ENCODE measurements around the gene PCNA.

PCNA gene

DNA sequence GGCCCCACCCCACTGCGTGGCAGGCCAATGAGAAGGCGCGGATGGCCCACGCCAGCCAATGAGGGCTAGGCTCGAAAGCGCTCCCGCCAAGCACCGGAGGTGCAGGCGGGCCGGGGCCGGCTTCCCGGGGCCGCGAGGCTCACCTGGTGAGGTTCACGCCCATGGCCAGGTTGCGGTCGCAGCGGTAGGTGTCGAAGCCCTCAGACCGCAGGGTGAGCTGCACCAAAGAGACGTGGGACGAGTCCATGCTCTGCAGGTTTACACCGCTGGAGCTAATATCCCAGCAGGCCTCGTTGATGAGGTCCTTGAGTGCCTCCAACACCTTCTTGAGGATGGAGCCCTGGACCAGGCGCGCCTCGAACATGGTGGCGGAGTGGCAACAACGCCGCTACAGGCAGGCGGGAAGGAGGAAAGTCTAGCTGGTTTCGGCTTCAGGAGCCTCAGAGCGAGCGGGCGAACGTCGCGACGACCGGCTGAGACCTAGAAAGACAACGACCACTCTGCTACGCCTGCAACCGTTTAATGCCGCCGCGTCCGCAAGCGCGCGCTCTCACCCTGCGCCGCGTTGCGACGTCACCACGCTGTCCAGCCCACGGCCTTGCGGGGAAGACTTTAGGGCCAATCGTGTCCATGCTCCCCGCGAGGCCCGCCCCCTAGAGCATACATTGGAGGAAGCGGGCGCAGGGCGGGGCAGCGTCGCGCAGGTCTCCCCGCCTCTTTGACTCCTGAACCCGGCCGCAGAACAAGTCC, at the start of gene PCNA:
Gene PCNA (minus strand): TSS at position 524 of the 750 bp plus-strand sequence. CDS start 160 bp downstream, at position 364.
- DNase-seq, result peak; percentile 93 to 94

DNA sequence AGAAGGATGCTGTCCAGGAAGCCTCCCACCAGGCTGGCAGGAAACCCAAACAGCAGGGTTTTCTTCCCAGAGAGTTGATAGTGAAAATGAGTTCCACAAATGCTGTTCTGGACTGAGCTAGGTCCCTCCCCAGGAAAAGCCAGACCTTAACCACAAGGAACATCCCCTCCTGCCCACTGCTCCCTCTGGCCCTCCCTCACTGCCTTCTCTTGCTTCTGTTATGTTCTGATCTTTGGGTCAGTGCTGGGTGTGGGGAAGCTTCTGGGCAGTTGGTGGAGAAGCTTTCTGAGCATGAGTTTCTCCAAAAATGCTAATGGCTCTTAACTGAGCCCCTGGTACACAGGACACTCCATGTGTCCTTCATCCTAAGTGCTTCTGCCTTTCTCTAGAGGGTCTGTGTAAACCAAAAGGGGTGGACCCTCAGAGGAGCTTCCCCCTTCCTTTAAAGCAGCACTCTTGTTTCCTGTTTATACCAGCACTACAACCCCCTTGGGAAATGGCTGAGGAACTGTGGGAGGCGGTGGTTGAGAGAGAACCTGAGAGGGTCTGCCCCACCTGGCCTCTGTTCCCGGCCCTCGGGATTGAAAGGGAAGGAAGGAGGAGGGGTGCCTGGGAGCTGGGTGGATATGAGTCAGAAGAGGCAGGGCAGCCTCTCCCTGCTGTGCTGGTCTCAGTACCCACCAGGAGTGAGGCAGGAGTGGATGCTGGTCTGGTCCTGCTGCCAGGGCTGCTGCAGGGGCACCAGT, 49.1 kb upstream of the PCNA start:
- DNase-seq, result no peak

DNA sequence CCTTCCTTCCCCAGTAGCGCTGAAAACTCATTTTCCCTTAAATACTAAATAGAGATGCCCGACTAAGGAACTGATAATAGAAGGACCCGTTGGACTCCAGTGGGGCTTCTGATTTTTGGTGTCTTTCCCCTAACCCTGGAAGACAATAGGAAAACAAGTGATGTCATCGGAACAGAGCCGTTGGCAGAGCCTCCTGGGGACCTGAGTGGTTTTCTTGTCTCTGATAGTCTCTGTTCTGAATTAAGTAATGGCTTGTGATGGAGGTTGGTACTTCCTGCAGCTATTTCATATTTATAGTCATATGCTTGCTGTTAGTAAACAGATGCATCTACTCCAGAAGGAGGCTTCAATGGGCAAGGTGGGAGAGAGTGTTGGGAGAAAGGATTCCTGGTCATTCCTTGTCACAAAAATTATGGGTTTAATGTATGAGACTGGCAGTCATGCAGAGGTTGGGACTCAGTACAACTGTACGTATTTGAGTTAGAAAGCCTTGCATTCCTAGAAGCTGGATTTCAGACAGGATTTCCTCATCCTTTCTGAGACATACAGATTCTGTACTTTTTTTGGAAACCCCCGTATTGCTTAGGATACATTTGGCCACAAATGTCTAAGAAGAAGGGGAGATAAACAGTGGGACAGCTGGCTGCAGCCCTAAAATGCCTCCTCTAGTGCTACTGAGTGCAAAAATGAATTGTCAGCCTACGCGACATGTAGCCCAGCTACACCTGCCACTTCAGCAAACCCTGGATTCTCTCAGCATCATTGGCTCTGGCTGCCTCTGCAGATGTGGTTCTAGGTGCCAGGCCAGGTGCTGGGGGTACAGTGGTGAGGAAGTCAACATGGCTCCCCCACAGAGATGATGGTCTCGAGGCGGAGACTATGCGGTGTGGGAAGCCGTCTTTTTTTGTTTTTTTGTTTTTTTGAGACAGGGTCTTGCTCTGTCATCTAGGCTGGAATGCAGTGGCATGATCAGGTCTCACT, 45.2 kb upstream of the PCNA start:
- DNase-seq, result no peak

DNA sequence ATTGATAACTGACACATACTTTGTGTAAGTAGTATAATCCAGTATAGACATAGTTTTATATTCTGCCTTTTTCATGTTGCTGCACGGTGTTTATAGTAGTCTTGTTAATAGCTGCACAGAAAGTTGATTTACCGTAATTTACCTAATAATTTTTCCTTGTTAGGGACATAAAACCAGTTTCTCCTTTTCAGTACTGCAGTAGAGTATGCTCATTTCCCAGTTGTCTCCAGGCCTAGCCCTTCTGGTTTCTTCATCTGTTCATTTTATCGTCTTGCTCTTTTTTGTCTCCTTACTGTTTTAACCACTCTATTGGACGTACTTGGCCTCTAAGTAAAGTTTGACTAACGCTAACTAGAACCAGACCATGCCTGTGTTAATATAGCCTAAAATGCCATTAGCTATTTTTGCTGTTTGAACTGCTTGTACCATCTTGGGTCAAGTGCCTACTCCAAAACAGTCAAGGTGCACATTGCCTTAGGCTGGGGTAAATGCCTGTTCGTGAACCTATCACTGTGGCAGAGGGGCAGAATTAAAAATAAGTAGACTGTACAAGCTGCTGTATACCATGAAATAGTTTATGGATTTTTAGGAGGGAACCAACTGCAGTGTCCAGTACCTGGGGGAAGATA, 41.9 kb upstream of the PCNA start:
- DNase-seq, result no peak

DNA sequence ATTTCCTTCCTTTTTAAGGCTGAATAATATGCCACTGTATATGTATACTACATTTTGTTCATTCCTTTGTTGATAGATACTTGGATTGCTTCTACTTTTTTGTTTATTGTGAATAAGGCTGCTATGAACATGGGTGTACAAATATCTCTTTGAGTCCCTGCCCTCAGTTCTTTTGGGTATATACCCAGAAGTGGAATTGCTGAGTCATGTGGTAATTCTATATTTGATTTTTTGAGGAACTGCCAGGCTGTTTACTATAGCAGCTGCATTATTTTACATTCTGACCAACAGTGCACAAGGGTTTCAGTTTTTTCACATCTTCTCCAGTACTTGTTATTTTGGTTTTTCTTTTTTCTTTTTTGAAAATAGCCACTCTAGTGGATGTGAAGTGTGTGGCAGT, 41.1 kb upstream of the PCNA start:
- DNase-seq, result no peak

DNA sequence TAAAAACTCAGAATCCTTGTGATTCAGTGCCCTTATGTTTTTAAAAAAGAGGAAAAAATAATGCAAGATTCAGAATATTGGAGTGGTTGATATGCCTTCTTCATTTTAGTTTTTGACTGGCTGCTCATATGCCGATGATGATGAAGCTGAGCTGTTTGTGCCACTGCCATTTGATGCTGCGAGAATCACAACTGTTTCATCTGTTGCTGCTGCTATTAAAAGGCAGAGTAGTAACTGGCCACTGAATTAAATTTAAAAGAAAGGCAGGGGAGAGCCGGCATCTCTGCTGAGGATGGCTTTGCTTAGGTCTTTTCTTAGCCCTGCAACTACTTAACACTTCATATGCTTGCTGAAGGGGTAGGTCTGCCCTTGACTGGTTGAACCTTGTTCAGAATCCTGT, 40.2 kb upstream of the PCNA start:
- no peak for DNase-seq

DNA sequence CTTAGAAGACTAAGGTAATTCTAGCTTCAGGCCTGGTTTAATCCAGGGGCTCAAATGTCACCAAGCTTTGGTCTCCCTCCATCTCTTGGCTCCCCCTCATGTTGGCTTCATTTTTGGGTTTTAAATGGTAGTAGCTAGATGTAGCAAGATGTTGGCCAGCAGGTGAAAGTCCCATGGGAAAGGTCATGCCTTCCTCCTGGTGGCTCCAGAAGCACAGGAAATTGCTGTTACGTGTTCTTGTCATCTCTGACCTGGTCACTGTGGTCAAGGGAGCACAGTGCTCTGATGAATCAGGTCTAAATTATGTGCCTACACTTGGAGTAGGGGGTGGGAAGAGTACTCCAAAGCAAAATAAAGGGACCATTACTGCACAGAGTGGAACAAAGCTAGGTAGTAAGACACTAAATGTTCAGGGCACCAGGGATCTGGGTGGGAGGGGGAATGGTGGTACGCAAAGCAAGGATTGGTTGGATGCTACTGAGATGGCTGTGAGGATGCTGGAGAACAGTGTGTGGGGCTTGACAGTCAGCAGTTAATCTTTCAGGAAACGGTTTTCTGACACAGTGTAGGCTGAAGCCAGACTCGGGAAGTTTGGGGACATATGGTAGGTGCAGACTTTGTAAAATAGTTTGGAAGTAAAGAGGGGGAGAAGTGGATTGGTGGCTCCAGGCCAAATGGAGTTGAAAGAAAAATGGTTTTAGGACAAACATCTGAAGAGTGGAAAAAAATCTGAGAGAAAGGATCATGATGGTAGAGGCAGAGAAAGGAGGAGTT, 37.1 kb upstream of the PCNA start:
- no peak for DNase-seq

DNA sequence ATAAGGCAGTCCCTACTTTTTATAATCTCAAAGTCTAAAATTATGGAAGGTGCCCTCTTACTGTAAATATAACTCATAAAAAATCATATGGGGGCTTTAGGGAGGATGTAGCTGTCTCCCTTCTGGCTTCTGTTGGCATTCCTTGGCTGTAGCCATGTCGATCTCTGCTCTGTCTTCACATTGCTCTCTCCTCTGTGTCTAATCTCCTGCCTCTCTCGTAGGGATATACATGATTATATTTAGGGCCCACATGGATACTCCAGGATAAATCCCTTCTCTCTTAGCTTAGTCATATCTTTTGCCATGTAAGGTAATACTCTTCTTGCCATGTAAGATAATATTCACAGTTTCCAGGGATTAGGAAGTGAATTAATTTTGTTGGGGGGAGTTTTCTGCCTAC, 35.6 kb upstream of the PCNA start:
- no peak for DNase-seq

DNA sequence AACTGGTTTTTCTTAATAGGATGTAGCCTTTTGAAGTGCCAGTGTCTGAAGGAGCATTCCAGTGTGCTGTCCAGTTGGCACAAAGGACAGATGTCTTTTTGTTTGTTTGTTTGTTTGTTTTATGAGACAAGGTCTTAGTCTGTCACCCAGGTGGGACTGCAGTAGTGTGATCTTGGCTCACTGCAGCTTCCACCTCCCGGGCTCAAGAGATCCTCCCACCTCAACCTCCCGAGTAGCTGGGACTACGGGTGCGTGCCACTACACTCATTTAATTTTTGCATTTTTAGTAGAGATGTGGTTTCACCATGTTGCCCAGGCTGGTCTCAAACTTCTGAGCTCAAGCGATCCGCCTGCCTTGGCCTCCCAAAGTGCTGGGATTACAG, 34.8 kb upstream of the PCNA start:
- no peak for DNase-seq

DNA sequence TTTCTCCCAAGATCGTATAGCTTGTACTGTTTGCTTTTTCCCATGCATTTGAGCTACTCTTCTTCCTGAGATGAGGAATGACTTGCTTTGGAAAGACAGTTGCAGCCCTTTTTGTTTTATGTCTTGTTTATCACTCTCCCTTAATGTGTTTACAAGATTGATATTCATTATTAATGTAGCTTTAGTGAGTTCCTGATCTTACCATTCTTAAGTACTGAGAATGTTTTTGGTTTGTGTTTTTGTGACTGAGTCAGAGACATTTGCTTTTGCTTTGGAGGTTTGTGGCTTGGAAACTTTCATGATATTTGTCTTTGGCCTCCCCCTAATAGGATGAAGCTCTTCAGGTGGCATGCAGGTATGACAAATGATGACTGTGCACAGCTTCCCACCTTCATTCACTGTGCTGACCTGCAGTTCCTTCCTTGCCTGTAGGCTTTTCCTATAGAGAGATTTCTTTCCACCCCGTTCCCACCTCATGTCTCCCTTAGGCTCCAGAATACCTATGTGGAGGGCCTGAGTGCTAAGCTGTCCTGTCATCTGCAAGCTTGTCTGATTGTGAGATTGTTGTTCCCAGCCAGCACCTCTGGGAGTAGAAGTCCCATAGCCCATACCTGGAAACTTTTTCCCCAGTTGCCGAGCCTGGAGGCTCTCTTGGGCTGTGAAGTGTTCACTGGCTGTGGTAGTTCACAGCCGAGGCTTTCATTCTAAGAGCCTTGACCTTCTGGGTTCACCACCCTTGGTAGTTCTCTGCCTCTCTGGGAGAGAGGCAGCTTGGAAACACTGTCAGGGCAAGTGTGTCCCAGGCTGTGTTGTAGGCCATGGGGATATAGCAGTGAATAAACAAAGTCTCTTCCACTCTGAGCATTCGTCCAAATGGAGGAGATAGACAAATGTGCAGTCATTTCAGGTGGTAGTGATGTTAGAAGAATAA, 34.1 kb upstream of the PCNA start:
- no peak for DNase-seq

DNA sequence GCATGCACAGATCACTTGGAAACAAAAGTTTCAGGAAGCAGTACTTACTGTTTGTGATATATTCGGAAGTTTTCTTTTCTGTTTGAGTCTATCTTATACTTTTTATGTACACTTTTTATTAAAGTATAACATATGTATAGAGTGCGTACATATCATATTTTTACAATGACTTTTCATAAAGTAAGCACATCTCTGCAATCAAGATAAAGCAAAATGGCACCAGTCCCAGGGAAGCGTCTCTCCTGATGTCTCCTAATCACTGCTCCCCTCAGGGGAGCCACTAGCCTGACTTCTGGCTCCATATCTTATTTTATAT, 33.4 kb upstream of the PCNA start:
- no peak for DNase-seq

DNA sequence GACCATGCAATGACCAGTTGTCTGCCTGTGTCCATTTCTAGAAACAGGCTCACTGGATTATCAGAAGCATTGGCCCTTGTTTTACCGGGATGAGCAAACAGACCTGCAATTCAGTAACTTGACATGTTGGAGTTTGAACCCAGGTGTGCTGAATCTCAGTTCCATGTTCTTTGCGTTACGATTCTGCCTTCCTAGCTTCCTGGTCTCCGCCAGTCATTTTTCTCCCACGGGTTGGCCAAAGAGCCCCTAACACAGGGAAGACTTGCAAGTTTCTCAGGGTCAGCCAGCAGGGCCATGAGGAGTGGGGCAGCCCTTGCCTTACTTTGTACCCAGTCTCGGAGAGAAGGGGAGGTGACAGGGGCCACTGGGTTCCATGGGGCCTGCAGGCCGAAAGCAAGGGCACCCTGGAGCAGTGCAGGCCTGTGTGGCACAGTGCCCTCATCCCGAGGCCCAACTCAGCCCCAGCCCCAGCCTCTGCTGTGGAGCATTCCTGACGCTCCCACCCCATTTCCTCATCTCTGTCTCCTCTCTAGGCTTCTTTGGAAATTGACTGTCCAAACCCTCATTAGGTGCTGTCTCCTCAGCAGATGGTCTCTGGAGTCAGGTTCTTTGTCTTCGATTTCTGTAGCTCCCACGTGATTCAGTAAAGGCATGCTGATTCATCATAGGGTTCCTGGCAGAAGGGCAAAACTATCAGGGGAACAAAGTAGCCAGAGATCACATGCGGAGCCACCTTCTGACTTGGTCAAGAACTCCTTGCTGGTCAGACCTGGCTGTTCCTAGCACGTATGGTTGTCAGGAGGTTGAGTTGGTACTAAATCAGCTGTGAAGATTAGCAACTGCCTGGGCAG, 30.7 kb upstream of the PCNA start:
- DNase-seq, result no peak

DNA sequence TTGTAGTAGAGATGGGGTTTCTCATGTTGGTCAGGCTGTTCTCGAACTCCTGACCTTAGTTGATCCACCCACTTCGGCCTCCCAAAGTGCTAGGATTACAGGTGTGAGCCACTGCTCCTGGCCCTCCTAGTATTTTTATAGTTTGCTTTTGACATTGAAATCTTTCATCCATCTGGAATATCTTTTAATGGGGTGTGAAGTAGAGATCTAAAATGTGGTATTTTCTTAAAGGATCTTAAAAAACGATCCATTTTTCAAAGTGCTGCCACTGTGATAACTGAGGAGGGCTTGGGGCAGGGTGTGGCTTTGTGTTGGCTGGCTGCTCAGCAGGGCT, 30.1 kb upstream of the PCNA start:
- DNase-seq, result no peak

DNA sequence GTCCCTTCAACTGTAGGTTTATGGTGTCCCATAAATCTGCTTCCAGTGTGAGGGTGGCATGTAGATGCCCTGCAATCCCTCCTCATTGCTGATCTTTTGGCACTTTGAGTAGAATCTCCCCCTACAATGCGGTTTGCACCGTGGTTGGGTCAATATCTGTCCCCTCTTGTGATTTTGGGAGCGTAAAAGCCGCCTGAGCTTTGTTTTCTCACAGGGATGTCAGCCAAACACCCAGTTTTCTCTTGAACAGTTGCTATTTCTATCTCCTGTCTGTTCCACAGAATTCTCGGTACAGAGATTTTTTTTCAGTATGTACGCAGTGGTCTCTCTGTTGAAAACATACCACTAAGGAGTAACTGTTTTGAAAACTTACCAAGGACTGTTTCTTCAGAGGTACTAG, 28.8 kb upstream of the PCNA start:
- no peak for DNase-seq

DNA sequence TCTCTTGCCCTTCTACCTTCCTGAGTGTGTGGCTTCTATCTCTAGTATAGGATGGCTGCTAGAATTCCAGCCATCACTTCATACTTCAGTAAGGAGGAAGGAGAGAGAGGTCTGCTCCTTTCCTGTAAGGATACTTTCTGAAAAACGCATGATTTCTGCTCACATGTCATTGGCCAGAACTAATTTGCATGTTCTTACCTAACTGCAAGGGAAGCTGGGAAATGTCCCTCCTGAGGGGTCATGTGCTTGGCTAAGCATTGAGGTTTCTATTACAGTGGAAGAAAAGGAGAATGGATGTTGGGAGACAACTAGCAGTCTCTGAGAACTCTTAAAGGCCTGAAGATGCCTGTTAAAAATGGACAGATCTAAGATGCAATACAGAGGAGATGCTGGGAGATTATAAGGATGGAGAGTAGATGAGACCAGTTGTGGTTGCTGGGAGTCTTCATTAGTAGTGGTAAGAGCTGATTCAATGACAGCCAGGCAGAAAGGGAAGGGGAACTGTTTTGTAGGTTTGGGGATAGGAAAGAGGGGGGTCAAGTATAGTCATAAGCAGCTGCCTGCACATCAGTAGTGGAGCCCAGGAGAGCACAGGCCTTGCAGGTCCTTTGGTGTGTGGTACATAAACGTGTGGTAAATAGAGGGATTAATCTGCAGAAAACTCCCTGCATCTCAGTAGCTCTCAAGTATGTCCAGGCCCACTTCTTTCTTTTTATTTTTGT, 27.3 kb upstream of the PCNA start:
- DNase-seq, result no peak

DNA sequence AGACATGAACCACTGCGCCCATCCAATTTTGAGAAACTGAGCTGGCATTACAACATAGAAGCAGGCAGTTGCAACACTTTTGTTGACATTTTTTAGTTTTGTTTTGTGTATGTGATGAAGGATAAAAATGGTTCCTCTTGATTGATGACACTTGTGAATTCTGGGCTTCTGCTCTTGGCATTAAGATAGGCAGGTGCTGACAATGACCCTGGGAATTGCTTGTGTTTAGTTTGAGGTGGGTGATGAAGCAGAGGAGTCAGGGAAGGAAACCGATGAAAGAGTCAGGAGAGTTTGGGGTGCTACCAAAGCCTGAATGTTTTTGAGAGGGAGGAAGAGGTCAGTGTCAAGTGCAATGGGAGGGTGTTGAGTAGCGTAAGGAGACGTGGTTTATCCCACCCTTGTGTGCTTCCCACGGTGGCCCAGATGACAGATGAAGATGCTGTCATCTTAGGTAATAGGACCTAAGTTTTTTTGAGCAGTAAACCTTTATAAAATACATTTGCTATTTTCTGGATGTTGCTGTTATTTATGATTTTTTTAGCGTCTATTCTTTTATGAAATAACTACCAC, 26.4 kb upstream of the PCNA start:
- DNase-seq, result no peak

DNA sequence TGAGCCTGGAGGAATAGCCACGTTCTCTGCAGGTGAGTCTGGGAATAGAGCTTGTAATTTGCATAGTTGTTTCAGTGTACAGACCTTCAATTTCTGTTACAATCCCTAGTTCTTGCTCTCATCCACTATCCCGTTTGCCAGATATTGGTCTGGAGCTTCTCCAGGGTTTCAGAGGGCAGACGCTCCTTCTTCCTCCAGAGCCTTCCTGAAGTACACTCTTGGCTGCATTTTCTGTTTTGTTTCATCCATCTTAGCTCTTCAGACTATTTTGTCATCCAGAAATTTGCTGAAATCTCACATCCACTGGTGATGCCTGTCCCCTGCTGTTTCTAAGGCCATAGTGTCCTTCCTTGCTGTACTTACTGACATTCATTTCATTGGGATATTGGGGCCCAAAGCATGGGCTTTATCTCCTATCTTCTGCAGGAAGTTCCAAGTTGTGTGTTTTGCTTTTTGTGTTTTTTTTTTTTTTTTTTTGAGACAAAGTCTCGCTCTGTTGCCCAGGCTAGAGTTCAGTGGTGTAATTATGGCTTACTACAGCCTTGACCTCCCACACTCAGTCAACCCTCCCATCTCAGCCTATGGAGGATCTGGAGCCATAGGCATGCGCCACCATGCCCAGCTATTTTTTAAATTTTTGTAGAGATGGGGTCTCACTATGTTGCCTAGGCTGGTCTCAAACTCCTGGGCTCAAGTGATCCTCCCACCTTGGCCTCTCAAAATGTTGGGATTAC, 25.8 kb upstream of the PCNA start:
- no peak for DNase-seq

DNA sequence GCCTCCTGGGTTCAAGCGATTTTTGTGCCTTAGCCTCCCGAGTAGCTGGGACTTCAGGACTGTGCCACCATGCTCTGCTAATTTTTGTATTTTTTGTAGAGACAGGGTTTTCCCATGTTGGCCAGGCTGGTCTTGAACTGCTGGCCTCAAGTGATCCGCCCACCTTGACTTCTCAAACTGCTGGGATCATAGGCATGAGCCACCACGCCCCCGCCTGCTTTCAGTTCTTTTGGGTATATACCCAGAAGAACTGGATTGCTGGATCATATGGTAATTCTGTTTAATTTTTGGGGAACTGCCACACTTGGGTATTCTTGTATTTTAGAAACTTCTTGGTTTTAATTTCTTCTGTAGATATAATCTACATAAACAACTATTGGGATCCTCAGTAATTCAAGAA, 24.1 kb upstream of the PCNA start:
- DNase-seq, result no peak

DNA sequence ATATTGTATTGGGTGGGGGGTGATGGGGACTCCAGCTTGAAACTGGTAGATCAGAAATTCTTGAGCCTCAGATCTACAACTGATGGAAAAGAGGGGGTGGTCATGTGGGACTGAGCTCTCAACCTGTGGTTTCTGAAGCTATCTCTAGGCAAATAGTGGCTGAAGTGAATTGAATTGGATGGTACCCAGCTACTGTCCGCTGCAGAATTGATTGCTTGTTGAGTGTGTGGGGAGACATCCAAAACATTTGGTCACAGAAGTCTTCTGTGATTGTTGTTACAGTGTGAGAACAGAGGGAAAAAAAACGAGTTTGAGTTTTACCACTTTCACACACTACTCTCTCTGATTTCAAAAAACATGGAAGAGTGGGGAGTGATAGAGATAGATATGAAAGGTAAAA, 21.9 kb upstream of the PCNA start:
- no peak for DNase-seq

Data from activated CD4-positive, alpha-beta T cell treated with anti-CD3 and anti-CD28 coated beads, Interleukin-2, amount 50 U/mL, for 4 hours (primary cell).